22Rv1 (cell line): Measurements from ENCODE around the gene CISD1.

ENCODE experiments used
- ZFX ChIP-seq: fragments of 450-650 bp; IDR thresholded peaks from 2 replicates; pipeline ENCODE4 v1.6.1; 2017; ENCODE audit warnings: antibody characterized with exemption, borderline replicate concordance
- TF ChIP-seq, protein P1 (sequence below): fragments of 450-650 bp; IDR thresholded peaks from 2 replicates; pipeline ENCODE4 v1.5.1; 2017; ENCODE audit warnings: mild to moderate bottlenecking

GRCh38 chr10:58237014-58237834, 31.7 kb upstream of the CISD1 start:
- TF ChIP-seq, protein P1, sequence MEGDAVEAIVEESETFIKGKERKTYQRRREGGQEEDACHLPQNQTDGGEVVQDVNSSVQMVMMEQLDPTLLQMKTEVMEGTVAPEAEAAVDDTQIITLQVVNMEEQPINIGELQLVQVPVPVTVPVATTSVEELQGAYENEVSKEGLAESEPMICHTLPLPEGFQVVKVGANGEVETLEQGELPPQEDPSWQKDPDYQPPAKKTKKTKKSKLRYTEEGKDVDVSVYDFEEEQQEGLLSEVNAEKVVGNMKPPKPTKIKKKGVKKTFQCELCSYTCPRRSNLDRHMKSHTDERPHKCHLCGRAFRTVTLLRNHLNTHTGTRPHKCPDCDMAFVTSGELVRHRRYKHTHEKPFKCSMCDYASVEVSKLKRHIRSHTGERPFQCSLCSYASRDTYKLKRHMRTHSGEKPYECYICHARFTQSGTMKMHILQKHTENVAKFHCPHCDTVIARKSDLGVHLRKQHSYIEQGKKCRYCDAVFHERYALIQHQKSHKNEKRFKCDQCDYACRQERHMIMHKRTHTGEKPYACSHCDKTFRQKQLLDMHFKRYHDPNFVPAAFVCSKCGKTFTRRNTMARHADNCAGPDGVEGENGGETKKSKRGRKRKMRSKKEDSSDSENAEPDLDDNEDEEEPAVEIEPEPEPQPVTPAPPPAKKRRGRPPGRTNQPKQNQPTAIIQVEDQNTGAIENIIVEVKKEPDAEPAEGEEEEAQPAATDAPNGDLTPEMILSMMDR = no peak
- no peak for TF ChIP-seq ZFX
